GM21576 (cell line): ENCODE measurements around the gene PGBD2.
A peak's percentile ranks its signal among the peaks of the same experiment; 100 is the strongest.
"Not testable (repeated sequence)": the region's sequence is repeated elsewhere in the genome, so short reads cannot be mapped to it uniquely, and the experiment has no call there.

Experiments used
- ATAC-seq: cut with Tn5 transposase; IDR thresholded peaks from one replicate; pipeline ENCODE4 v1.9.1; 2021; ENCODE audit warnings: mild to moderate bottlenecking, moderate library complexity; ENCODE audit not compliant: unreplicated experiment

Gene PGBD2

DNA sequence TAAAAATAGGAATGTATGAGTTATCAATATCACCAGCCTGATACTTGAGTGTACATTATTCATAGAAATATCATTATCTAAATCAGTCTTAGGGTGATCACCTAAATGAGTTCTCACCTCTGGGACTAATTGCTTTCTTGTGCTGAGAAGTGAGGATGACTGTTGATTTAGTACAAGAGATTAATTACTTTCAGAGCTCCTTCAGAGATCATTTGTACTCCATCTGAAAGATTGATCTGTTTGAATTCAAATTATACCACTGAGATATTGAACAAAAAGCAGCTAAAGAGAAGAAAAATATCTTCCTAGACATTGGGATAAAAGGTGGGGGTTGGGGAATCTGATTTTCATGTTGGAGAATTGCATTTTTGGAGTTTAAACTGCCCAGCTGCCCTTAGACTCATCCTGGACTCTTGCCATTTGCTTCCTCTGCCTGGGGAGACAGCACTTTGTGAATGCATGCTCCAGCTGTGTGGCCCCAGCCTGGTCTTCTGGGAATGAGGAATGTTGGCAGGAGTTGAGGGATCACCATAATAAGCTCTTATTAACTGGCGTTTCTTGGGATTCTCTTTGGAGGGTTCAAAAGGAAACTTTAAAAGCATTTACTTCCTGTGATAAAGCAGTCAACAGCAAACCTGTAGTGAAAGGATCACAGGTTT is 19.7 kb upstream of the PGBD2 start:
- ATAC-seq, result no peak

DNA sequence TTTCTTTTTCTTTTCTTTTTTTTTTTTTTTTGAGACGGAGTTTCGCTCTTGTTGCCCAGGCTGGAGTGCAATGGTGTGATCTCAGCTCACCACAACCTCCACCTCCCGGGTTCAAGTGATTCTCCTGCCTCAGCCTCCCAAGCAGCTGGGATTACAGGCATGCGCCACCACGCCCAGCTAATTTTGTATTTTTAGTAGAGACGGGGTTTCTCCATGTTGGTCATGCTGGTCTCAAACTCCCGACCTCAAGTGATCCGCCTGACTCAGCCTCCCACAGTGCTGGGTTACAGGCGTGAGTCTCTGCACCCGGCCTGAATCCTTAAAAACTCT is 16.2 kb upstream of the PGBD2 start:
- not testable (repeated sequence) for ATAC-seq

DNA sequence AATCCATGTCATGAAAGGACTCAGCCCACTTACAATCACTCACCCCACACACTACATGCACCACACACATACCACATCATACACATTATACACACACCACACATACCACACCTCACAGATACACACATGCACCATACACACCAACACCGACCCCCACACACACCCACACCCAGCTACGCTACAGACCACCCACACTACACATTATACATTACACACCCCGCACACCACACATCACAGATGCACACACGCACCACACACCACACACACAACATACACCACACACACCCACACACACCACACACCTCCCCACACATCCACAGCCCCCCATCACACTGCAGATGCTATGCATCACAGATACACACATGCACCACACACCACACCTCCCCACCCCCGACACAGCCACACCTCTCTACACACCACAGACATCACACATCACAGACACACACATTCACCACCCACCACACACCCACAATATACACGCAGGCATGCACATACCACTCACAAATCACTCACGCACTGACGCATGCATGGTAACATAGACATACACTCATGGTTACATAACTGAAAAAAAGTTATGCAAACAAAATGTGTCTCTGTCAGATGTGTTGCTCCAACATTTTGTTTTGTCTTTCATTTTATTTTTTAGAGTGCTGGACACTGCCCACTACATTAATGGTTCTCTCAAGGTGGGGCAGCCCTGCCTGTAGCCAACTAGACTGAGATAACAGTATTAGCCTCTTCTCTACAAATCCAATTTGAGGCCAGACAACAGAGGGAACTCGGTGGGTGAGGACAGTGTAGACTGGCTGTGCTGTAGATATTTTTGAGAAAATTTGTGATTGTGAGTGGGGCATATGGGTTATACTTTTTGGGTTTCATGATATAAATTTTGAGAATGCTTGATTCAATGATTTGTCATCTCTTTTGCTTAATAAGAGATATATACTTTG is 15.2 kb upstream of the PGBD2 start:
- no peak for ATAC-seq

DNA sequence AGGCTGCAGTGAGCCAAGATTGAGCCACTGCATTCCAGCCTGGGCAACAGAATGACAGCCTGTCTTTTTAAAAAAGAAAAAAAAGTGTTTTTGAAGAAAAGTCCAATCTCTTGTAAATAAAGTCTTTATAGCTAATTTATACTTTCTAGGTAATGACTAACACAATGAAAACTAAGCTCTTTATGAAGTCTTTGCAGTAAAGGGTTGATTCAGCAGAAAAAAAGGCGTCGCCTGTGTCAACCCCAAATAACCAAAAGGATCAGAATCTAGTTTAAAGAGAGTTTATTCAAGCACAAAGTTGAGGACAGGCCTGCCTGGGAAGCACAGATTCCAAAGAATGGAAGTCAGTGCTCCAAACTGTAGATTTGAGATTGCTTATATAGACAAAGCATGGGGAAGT is 14.3 kb upstream of the PGBD2 start:
- no peak for ATAC-seq

DNA sequence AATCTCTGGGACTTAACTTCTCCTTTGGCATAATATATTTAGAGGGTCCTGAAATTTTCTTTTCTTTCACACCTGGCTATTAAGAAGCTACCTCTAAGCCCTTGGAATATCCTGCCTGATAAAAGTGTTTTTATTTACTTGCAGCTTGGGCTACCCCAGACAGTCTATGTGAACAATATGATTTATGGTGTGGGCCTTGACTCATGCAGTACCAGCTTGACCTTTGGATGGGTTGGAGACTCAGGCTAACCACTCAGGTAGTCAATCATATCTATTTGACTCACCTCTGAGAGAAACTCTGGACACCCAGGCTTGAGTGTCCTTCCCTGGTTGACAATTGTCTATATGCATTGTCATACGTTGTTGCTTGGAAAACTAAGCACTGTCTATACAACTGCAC is 13.4 kb upstream of the PGBD2 start:
- ATAC-seq, result no peak

GRCh38 chr1:248894837-248895236 is 11.2 kb upstream of the PGBD2 start:
- no peak for ATAC-seq

GRCh38 chr1:248897412-248898337 is 8.4 kb upstream of the PGBD2 start:
- ATAC-seq, result no peak

GRCh38 chr1:248900637-248901036 is 5.4 kb upstream of the PGBD2 start:
- ATAC-seq, result no peak

- ATAC-seq, result no peak
Observed at GRCh38 chr1:248901578-248901977, 4.5 kb upstream of the PGBD2 start.

DNA sequence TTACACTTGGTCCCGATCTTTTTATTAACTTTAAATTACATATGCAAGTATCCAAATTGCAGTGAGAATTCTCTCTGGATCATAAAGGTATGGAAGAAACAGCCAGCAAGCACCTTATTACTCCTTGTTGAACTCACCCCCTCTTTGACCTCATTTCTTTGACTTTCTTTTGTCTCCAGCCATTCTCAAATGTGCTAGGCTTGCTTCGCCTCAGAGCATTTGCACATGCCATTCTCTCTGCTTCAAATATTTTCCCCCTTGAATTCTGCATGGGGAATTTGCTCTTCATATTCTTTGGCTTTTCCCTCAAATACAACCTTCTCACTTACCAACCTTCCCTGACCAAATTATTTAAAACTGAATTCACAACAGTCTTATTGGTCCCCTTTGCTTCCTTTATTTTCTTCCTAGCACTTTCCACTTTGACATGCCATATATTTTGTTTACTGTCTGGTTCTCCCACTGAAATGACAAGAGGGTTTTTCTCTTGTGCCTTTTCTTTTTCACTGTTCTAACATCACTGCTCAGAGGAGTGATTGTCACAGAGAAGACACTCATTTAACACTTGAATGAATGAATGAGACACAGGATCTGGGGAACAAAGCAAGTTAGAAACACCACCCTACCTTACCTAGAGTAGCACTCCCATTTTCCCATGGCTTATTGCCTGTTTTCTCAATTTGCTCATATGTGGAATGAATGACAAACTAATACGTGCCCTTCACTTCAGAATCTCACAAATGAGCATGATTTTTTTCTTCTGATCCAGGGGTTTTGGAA is 1.4 kb upstream of the PGBD2 start:
- no peak for ATAC-seq

- ATAC-seq, result no peak
Observed at GRCh38 chr1:248905662-248906008, 400 bp upstream of the PGBD2 start.

- ATAC-seq, result peak; percentile 20
Observed at GRCh38 chr1:248906753-248907661, 972 bp downstream of the PGBD2 start.

GRCh38 chr1:248910761-248911160 is 4.7 kb downstream of the PGBD2 start:
- no peak for ATAC-seq

DNA sequence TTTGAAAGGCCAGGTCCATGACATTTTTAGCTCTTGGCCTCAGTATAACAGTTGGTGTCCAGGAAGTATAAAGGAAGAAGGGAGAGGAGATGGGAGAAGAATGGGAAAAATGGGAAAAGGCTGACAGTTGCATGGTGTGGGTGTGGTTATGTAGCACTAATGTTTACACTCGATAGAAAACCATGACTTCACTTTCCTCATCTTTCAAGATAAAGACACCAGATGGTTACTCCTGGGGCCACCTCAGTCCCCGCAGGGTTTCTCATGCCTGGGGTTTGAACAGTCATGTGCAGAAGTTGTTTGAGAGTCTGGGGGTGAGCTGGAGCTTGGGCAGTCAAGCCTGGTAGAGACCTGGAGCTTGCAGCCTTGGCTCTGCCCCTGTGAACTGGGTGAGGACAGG is 7.9 kb downstream of the PGBD2 start:
- no peak for ATAC-seq

DNA sequence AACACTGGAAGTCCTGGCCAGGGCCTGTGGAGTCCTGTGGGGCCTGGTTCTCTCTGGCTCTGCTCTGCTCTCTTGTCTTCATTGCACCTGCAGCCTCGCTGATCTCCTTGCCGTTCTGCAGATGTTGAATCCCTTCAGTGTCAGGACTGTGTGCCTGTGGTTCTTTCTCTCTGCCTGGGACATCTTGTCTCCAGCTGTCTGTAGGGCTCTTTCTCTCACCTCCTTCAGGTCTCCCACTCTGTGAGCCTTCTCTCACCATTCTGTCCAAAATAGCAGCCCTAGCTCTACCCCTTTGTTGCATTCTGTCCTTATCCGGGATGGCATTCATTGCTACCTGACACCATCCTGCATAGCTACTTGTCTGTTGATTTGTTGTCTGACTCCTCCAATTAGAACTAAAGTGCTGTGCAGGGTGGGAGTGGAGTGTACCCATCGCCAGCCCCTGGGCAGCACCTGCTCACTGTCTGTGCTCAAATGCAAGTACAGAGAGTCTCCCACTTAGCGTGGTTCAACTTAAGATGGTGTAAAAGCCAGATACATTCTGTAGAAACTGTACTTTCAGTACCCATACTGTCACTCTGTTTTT is 8.9 kb downstream of the PGBD2 start:
- ATAC-seq, result no peak

- no peak for ATAC-seq
Observed at GRCh38 chr1:248918131-248918530, 12.1 kb downstream of the PGBD2 start.

- ATAC-seq, result no peak
Observed at GRCh38 chr1:248923352-248924338, 17.6 kb downstream of the PGBD2 start.
